ENCODE measurements around the gene VTI1A.
A peak's percentile ranks its signal among the peaks of the same experiment; 100 is the strongest.
"Not testable (repeated sequence)": the region's sequence is repeated elsewhere in the genome, so short reads cannot be mapped to it uniquely, and the experiment has no call there.

VTI1A gene

DNA sequence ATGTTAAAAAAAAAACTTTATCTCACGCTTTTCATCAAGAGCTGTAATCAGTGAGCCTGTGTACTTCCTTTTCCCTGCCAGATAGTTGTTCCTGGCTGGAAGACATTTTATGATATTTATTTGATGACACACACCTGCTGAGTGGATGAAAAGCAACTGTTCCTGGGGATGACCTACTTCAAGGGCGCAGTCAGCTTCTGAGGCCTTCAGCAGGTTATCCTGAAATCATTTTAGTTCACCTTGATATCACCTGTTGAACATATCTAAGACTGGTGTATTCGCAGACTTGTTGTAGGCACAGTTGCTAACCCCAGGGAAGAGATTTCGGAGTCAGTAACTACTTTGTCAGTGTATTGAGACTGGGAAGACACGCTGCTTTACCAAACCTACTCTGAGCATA is 268.6 kb downstream of the VTI1A start:
- Histone ChIP-seq H3K27me3 (no peaks in the 10 kb centered on the region), H4K20me1 (no peaks in the 10 kb centered on the region), H3K27ac (no peak overlapping the region), H3K4me2 (no peak overlapping the region), H3K4me1 (peaks cover 35% of the 10 kb centered on the region), H3K9ac (no peak overlapping the region), H3K36me3 (peaks cover 16% of the 10 kb centered on the region), H3K4me3 (no peak overlapping the region), H3K9me3 (peaks cover 13% of the 10 kb centered on the region)
- no peak for TF ChIP-seq Cebpa-rat (IDR thresholded peaks at IDR 0.05)

DNA sequence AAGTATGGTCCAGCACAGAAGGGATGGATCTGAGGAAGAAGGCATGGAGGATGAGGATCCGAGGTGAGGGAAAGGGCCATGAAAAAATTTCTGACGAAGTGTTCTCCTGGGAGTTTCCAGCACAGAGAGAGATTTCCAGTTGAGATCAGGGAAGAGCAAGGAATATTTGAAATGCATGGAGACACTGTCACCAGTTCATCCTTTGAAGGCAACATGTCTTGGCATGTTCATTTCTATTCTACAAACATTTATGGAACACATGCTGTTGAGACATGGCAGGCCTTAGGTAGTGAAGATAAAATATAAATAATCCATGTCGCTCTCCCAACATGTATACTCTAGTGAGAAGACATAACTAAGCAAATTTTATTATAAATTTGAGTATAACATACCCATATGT is 269.1 kb downstream of the VTI1A start:
- no peak for TF ChIP-seq Cebpa-rat (IDR thresholded peaks at IDR 0.05)
- Histone ChIP-seq H3K9me3 (peaks cover 13% of the 10 kb centered on the region), H3K4me3 (no peak overlapping the region), H3K27me3 (no peaks in the 10 kb centered on the region), H4K20me1 (no peaks in the 10 kb centered on the region), H3K9ac (no peak overlapping the region), H3K4me1 (peaks cover 30% of the 10 kb centered on the region), H3K4me2 (no peak overlapping the region), H3K27ac (no peak overlapping the region), H3K36me3 (peaks cover 16% of the 10 kb centered on the region)

DNA sequence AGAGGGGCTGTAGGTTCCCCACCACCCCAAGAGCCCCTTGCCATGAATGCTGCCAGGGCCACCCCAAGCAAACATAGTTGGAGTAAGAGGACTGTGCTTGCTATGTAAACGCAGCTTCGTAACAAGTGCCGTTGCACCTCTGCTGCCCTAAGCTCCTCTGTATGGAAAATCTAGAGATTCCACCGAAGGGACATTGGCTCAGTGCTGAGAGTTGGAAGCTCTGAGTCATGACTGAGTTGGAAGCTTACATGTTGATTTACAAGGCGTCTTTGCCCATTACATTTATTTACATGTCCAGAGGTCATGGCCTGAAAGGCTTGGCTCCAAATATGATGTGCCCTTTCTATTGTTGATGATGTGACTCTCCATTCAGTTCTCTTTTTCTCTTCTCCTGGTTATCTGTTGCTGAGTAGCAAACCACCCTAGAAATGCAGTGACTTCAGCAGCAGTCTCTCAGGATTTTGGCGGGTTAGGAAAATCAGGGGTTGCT is 270.0 kb downstream of the VTI1A start:
- no peak for TF ChIP-seq Cebpa-rat (IDR thresholded peaks at IDR 0.05)
- H3K36me3 ChIP-seq = peaks cover 16% of the 10 kb centered on the region
- H3K27ac ChIP-seq = no peak overlapping the region
- H3K27me3 ChIP-seq = no peaks in the 10 kb centered on the region
- no peak overlapping the region for H3K4me3 ChIP-seq
- H3K4me1 ChIP-seq = peaks cover 21% of the 10 kb centered on the region
- no peaks in the 10 kb centered on the region for H4K20me1 ChIP-seq
- no peak overlapping the region for H3K9ac ChIP-seq
- H3K9me3 ChIP-seq = peaks cover 13% of the 10 kb centered on the region
- H3K4me2 ChIP-seq = no peak overlapping the region

- TF ChIP-seq Cebpa-rat (IDR thresholded peaks at IDR 0.05) = no peak
- H3K4me1 ChIP-seq = no peaks in the 10 kb centered on the region
Measured at GRCh38 chr10:112720178-112720577, 273.2 kb downstream of the VTI1A start.

DNA sequence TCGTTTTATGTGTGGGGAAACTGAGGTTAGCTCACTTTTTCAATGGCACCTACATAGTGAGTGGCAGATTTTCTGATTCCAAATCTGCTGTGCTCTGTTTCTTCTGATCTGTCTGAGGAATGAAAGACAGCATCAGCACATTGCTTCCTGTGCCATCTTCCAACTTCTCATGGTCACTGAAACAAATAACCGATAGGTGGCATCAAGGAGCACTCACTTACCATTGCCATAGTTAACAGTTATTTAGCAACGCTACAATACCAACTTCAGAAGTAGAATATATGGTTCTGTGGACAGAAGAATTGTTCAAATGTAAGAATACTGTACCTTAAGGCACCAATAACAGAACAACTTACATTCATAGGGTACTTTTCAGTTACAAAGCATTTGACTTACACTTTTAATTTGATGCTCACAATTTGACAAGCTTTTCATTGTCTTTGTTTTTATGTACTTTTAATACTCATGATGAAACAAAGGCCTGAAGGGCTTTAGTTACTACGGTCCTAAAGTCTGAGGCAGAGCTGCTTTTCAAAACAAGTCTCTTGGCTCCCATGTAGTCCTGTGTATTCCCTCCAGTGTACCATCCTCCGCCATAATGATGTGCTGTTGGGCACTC is 274.2 kb downstream of the VTI1A start:
- no peak overlapping the region for H3K9ac ChIP-seq
- H3K4me1 ChIP-seq = no peaks in the 10 kb centered on the region
- no peaks in the 10 kb centered on the region for H4K20me1 ChIP-seq
- H3K9me3 ChIP-seq = peaks cover 13% of the 10 kb centered on the region; the same call in 1 of the 2 replicates
- H3K27me3 ChIP-seq = no peaks in the 10 kb centered on the region
- TF ChIP-seq Cebpa-rat (IDR thresholded peaks at IDR 0.05) = no peak
- H3K4me2 ChIP-seq = no peak overlapping the region
- no peak overlapping the region for H3K27ac ChIP-seq
- no peak overlapping the region for H3K4me3 ChIP-seq
- H3K36me3 ChIP-seq = peaks cover 1% of the 10 kb centered on the region

More at GRCh38 chr10:112720178-112720577, 273.2 kb downstream of the VTI1A start:
- H3K36me3 ChIP-seq = peaks cover 10% of the 10 kb centered on the region
- no peaks in the 10 kb centered on the region for H4K20me1 ChIP-seq
- no peak overlapping the region for H3K4me3 ChIP-seq
- no peaks in the 10 kb centered on the region for H3K27me3 ChIP-seq
- no peak overlapping the region for H3K9ac ChIP-seq
- peaks cover 13% of the 10 kb centered on the region for H3K9me3 ChIP-seq
- no peak overlapping the region for H3K27ac ChIP-seq
- H3K4me2 ChIP-seq = no peak overlapping the region

GRCh38 chr10:112722758-112723157 is 275.7 kb downstream of the VTI1A start:
- Histone ChIP-seq H3K36me3 (no peaks in the 10 kb centered on the region; the same call in 1 of the 2 replicates), H3K27ac (no peak overlapping the region), H3K27me3 (no peaks in the 10 kb centered on the region), H3K9ac (no peak overlapping the region), H3K4me2 (no peak overlapping the region), H4K20me1 (no peaks in the 10 kb centered on the region), H3K4me3 (no peak overlapping the region), H3K4me1 (no peaks in the 10 kb centered on the region), H3K9me3 (peaks cover 13% of the 10 kb centered on the region; the same call in 1 of the 2 replicates)
- TF ChIP-seq Cebpa-rat (IDR thresholded peaks at IDR 0.05) = no peak

GRCh38 chr10:112723876-112724275 is 276.9 kb downstream of the VTI1A start:
- no peaks in the 10 kb centered on the region for H3K4me1 ChIP-seq
- no peak for TF ChIP-seq Cebpa-rat (IDR thresholded peaks at IDR 0.05)

GRCh38 chr10:112724404-112724991 is 277.5 kb downstream of the VTI1A start:
- Histone ChIP-seq H3K9ac (no peak overlapping the region), H4K20me1 (no peaks in the 10 kb centered on the region), H3K4me3 (no peak overlapping the region), H3K27me3 (no peaks in the 10 kb centered on the region), H3K4me2 (no peak overlapping the region), H3K36me3 (no peaks in the 10 kb centered on the region; the same call in 1 of the 2 replicates), H3K9me3 (peaks cover 11% of the 10 kb centered on the region; the same call in 1 of the 2 replicates), H3K27ac (no peak overlapping the region), H3K4me1 (no peaks in the 10 kb centered on the region)
- TF ChIP-seq Cebpa-rat (IDR thresholded peaks at IDR 0.05) = no peak

More at GRCh38 chr10:112723876-112724275, 276.9 kb downstream of the VTI1A start:
- Histone ChIP-seq H3K9ac (no peak overlapping the region), H3K27ac (no peak overlapping the region), H3K36me3 (no peaks in the 10 kb centered on the region; the same call in 1 of the 2 replicates), H4K20me1 (no peaks in the 10 kb centered on the region), H3K27me3 (no peaks in the 10 kb centered on the region), H3K4me3 (no peak overlapping the region), H3K9me3 (peaks cover 13% of the 10 kb centered on the region; the same call in 1 of the 2 replicates), H3K4me2 (no peak overlapping the region)

DNA sequence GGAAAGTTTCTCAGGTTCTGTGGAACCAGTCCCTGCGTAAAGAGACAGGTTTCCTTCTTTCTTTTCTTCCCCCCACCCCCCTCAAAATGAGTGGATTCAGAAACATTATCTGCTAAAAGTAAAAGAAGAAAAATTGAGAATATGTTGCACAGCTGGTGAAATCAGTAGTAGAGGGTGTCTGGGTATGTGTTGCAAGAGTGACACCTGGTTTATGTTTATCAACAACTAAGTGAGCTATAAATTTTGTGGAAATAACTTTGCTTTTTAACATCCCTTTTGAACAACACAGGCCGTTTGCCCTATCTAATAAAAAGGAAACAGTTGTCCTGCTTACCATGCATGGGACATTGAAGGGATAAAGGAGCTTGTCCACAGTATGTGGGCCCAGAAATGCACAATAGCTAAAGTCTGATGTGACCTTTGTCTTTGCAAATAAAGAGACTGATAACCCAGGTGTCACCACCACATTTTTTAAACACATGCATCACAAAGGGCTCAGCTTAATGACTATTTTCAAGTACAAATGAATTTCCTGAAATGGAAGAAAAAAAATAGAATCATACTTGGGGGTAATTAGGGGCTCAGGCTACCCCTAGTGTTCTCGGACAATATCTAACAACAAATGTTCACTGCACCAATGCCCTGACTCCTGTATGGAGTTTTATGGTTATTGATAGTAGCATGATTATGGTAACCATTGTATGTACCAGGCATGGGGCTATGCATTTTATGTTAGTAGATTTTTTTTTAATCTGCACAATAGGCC is 281.3 kb downstream of the VTI1A start:
- H3K4me2 ChIP-seq = no peak overlapping the region
- H3K9ac ChIP-seq = no peak overlapping the region
- H4K20me1 ChIP-seq = no peaks in the 10 kb centered on the region
- peaks cover 13% of the 10 kb centered on the region for H3K4me1 ChIP-seq
- no peak overlapping the region for H3K27ac ChIP-seq
- no peak overlapping the region for H3K4me3 ChIP-seq
- no peak for TF ChIP-seq Cebpa-rat (IDR thresholded peaks at IDR 0.05)
- no peaks in the 10 kb centered on the region for H3K9me3 ChIP-seq
- no peaks in the 10 kb centered on the region for H3K27me3 ChIP-seq
- no peaks in the 10 kb centered on the region for H3K36me3 ChIP-seq

DNA sequence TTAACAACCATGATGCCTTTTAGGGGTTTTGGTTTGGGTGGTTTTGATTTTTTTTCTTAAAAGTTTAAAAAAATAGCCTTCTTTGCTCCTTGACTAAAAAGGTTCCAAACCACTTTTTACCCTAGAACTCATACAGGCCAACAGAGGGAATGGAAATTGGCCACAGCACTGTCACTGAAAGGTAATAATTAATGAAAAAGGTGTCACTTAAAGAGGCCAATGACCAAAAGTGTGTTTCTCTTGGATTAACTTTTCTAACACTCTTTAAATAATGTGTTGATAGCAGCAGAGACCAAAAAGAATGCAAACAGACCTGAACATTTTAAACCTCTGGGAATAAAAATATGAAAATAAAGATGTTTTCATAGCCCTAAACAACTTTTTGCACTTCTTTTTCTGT is 282.0 kb downstream of the VTI1A start:
- H3K9me3 ChIP-seq = no peaks in the 10 kb centered on the region
- no peaks in the 10 kb centered on the region for H3K27me3 ChIP-seq
- H4K20me1 ChIP-seq = no peaks in the 10 kb centered on the region
- no peaks in the 10 kb centered on the region for H3K36me3 ChIP-seq
- peaks cover 13% of the 10 kb centered on the region for H3K4me1 ChIP-seq
- TF ChIP-seq Cebpa-rat (IDR thresholded peaks at IDR 0.05) = no peak
- no peak overlapping the region for H3K27ac ChIP-seq
- H3K9ac ChIP-seq = no peak overlapping the region
- H3K4me2 ChIP-seq = no peak overlapping the region
- H3K4me3 ChIP-seq = no peak overlapping the region

GRCh38 chr10:112731450-112731849 is 284.4 kb downstream of the VTI1A start:
- peaks cover 13% of the 10 kb centered on the region for H3K4me1 ChIP-seq
- not testable (repeated sequence) for H3K4me3 ChIP-seq, H3K9me3 ChIP-seq, H3K9ac ChIP-seq, H3K27ac ChIP-seq, H3K36me3 ChIP-seq, H3K27me3 ChIP-seq, H4K20me1 ChIP-seq
- peak overlapping the region; percentile 60; the same call in 1 of the 2 replicates for H3K4me2 ChIP-seq
